Tongue (tissue), 2 donors: Measurements from ENCODE around the gene CRABP2. TPM values are rescaled to one million over a fixed set of nuclear protein-coding genes. Genes with fewer than 3 reads are reported as not detected.
A peak's percentile ranks its signal among the peaks of the same experiment; 100 is the strongest.

Experiments used
- DNase-seq: peaks from one replicate; pipeline ENCODE4 v3.0.0-alpha.2; 2015
- total RNA-seq: library from RNA; depleted of rRNA; stranded (reverse); fragments of >200 nt; gene quantifications from one replicate; pipeline ENCODE4 v1.2.3, GENCODE V29; 2014

CRABP2 gene
- total RNA-seq, 1 donor from 2014 or later: 53.1 TPM

- DNase-seq: peak; percentile 35
These were observed 3.6 kb upstream of the CRABP2 start for GRCh38 chr1:156709031-156709430.

GRCh38 chr1:156708218-156708661 is 2.9 kb upstream of the CRABP2 start:
- DNase-seq: peak; percentile 40

DNA sequence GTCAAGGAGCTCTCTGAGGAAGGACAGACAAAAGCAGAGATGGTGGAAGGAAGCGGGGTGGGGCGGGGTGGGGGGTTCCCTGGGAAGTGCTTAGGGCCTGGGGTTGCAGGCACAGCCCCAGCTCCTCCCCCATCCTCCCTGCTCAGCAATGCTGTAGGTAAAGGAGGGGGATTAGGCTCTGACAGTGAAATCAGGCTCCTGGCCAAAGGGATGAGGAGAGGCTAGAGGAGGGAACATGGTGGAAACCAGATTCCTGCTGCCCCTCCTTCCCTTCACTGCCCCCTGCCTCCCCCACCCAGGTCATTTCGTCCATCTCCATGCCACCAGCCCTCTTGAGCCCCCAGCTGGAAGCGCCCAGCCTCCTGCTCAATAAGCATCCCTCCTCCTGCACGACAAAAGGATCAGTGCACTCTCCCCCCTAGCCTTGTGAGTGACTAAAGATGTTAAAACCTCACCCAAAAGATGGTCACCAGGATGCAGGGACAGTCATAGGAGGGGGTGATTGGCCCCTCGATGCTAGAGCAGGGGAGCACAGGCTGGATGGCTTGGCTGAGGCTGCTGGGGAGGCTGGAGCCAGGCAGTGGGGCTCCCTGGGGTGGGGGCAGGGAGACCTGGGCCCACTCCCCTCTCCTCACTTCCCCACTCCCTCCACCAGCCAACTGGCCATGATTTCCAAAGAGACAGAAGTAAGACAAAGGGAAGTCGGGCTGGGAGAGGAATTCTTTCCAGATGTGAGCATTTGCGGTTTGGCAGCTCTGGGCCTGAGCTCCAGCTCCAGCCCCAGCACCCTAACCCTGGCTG is 2.2 kb upstream of the CRABP2 start:
- peak; percentile 88 for DNase-seq

DNA sequence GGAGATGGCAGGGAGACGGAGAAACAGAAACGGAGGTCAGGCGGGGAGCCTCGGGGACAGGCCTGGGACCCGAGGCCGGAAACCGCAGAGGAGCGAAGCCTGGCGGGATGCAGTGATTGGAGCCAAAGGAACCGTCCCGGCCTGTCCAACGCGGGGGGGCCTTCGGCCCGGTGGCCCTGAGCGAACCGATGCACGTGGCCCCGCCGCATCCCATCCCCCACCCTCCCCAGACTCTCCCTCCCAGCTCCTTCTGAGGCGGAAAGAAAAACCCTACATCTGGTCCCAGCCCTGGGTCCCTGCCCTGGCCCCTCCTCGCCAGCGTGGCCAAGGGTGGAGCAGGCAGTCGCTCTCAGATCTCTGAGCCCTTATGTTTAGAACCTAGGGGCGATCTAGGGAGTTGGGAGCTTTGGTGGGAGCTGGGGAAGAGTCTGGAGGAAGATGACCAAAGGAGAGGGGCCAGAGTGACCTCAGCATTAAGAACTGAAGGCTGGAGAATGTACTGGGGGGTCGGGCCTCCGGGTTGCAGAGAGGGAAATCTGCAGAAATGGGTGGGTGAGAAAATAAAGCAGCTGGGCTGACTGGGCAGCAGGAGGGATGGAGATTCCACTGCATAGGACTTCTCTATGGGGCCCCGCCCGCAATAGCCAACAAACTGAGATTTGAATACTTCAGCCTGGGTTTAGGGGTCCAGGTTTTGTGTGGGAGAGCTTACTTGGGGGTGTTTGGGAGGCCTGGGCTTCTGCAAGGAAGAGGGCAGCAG is 1.5 kb upstream of the CRABP2 start:
- peak; percentile 83 for DNase-seq

- peak; percentile 89 for DNase-seq
These were observed 704 bp upstream of the CRABP2 start for GRCh38 chr1:156705918-156706656.

- peak; percentile 39 for DNase-seq
These were observed 458 bp downstream of the CRABP2 start for GRCh38 chr1:156704930-156705320.

DNA sequence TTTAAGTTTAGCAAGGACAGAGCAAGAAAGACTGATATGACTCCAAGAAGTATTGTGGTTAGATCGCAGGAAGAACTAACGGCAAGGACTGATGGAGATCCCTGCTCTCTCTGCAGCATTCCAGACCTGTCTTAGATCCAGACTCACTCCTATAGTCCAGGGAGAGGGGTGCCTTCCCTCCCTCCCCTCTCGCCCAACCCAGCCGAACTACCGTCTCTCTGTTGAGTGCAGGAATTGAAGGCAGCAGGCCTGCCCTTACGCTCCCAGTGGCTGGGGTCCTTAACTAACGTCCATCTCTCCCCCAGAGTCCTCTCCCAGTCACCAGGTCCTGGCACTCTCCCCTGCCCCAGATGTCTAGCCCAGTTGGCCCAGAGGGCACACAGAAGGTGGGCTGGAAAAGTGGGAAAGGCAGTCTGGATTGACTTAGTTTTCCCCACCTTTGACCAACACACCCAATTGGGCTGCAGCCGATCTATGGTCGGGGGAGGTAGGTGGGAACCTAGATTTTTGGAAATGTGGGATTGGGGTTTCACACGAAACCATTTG is 1.1 kb downstream of the CRABP2 start:
- peak; percentile 14 for DNase-seq

DNA sequence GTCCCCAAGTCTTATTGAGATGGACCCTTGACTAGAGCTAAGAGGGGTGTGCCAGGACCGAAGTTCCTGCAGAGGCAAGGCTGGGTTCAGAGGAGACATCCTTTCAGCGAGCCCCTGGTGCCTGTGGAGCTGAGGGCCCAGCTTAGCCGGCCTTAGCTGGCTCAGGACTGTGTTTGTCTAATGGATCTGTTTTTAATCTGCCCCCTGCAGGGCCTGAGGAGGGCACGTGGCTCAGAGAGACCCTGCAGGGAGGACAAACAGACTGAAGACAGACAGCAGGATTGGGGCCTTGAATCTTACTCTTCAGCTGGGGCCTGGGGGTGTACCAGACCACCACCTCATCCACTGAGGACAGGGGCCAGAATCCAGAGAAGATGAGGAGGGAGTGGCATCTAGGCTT is 1.6 kb downstream of the CRABP2 start:
- DNase-seq: peak; percentile 26

DNA sequence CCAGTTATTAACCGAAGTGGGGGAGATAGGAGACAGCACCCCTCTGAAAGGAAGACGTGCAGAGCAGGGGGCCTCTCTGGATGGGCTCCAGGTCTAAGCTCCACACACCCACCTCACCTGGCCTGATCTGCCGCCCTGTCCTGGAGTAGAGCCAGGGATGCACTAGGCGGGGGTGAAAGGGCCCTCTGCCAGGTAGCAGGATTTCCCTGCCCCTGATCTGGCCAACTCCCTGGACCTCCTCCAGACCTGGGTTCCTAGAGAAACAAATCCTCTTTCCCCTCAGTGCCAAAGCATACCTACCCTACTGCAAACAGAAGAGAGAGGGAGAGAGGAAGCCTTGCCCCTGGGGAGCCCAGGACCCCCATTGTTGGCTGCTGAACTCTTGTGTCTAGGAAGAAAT is 2.0 kb downstream of the CRABP2 start:
- no peak for DNase-seq

- no peak for DNase-seq
These were observed 4.4 kb downstream of the CRABP2 start for GRCh38 chr1:156700736-156701531.

GRCh38 chr1:156698995-156699394 is 6.4 kb downstream of the CRABP2 start:
- DNase-seq: no peak

- no peak for DNase-seq
These were observed 7.9 kb downstream of the CRABP2 start for GRCh38 chr1:156697481-156697880.

- DNase-seq: no peak
These were observed 8.6 kb downstream of the CRABP2 start for GRCh38 chr1:156696755-156697154.

DNA sequence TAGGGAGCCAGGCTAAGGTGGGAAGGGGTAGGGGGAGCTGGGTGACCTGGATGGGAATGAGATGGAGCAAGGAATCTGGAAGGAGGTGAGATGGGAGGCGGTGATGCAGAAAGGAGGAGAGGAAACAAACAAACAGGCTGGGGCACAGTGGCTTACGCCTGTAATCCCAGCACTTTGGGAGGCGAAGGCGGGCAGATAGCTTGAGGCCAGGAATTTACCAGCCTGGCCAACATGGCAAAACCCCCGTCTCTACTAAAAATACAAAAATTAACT is 10.8 kb downstream of the CRABP2 start:
- no peak for DNase-seq

DNA sequence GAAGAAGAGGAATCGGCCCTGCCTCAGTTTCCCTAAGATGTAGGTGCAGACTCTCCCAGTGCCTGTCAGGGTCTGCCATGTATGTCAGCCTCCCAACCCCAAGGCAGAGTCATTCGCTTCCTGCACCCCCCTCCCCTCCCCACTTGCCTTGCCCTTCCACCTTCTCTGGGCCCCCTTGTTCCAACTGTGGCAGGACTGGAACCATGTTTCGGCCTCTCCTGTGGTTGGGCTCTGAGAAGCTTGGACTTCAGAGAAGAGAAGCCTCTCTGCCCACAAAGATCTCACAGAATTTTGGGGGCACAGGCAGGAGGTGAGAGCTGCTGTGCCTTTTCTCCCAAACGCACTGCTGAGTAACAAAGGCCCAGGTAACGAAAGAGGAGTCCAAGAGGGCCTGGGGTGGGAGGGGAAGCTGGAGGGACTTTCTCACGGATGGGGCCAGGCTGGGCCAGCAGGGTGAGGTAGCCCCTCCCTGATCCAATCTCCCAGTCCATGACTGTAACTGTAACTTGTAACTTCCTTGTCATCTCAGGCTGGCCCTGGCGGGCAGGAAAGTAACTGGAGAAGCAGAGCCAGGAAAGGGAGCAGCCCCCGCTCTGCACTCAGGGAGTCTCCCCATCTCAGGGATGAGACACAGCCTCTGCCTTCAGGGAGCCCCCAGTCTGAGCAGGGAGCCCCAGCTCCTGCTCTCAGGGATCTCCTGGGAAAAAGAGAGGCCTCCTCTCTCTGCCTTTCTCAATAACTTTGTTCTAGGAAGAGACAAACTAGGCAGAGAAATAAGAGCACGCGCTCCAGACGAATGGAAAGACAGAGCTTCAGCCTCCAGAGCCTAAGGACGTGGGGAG is 11.3 kb downstream of the CRABP2 start:
- peak; percentile 30 for DNase-seq

GRCh38 chr1:156692925-156693847 is 12.2 kb downstream of the CRABP2 start:
- DNase-seq: peak; percentile 83

- peak; percentile 48 for DNase-seq
These were observed 12.9 kb downstream of the CRABP2 start for GRCh38 chr1:156692441-156692924.

DNA sequence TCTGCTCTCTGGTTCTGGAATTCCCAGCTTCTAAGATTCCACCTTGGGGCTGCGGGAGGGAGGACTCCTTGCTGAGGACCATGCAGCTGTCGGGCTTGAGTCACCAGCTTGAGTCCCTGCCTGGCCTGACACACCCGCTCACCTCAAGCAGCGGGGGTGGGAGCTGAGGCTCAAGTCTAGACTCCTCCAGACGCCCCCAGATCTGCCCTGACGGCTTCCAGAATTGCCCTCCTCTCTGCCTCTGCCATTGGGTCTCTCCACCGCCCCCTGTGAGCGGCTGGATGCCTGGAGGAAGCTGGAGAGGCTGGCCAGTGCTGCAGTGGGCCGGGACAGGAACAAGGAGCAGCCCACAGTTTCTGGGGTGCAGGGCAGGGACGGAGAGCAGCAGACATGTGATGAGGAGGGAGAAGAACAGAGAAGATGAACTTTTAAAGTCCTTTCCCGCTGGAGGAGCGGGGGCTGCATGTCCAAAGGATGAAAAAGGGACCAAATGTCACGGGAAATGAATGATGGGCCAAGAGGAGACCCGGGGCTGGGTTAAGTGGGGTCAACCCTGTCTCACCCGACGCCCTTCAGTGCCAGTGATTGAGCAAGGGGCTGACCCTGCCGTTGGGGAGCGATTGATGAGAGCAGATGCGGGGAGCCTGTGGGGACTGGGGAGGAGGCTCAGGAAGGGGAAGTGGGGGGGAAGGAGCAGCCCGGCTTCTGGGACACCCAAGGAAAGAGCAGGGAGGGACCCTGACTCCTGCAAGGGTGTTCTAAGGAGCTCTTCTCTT is 13.5 kb downstream of the CRABP2 start:
- DNase-seq: peak; percentile 69

GRCh38 chr1:156691191-156691590 is 14.2 kb downstream of the CRABP2 start:
- DNase-seq: peak; percentile 11
